Peyer's patch (tissue), 4 donors: ENCODE data around the gene EPM2AIP1. TPM values are rescaled to one million over a fixed set of nuclear protein-coding genes. Genes with fewer than 3 reads are reported as not detected.

Experiments used
- DNase-seq, 3 donors: peaks; one replicate each; pipeline ENCODE4 v3.0.0-alpha.2; 2017 to 2019
- H3K27ac ChIP-seq, 4 donors: fragments of 200-600 bp; sonication (generic); one replicate each; pipeline ENCODE4 v1.5.1; 2016 to 2019
- H3K27me3 ChIP-seq, 2 donors: fragments of 200-600 bp; sonication (generic); one replicate each; pipeline ENCODE4 v1.5.1; 2019
- H3K36me3 ChIP-seq, 3 donors: fragments of 200-600 bp; sonication (generic); one replicate each; pipeline ENCODE4 v1.5.1; 2016 to 2019
- H3K4me1 ChIP-seq, 4 donors: fragments of 200-600 bp; sonication (generic); one replicate each; pipeline ENCODE4 v1.5.1; 2016 to 2019
- H3K4me3 ChIP-seq, 4 donors: fragments of 200-600 bp; sonication (generic); 1 replicate in 3 of 4; 2 replicates in 1 of 4; pipeline ENCODE4 v1.5.1; 2016 to 2019; ENCODE audit warnings: mild to moderate bottlenecking in 1 of 4
- H3K9me3 ChIP-seq, 4 donors: fragments of 200-600 bp; sonication (generic); one replicate each; pipeline ENCODE4 v1.5.1; 2016 to 2019; ENCODE audit warnings: mild to moderate bottlenecking in 1 of 4
- POLR2A ChIP-seq, 2 donors: fragments of 450-650 bp; IDR thresholded peaks; one replicate each; pipeline ENCODE4 v1.5.1; 2017; ENCODE audit warnings: antibody characterized with exemption in 2 of 2, mild to moderate bottlenecking in 2 of 2, moderate library complexity in 2 of 2
- total RNA-seq, 4 donors: library from RNA; depleted of rRNA; stranded (reverse); fragments of >200 nt; gene quantifications; one replicate each; pipeline ENCODE4 v1.1.0, GENCODE V29; 2016
- TF ChIP-seq, protein P1 (sequence below), 6 experiments: fragments of 450-650 bp in 4 of 6; fragments of 200-600 bp in 2 of 6; sonication (generic) in 1 of 6; IDR thresholded peaks; one replicate each; pipeline ENCODE4 v1.5.1; 2017 to 2019; ENCODE audit warnings: antibody characterized with exemption in 6 of 6, mild to moderate bottlenecking in 3 of 6, moderate library complexity in 1 of 6

EPM2AIP1 gene
- total RNA-seq, 4 donors from 2014 or later: 7.5 to 17.4 (median 10.6) TPM

- H3K4me3 ChIP-seq: no peak overlapping the region
Observed at GRCh38 chr3:37032961-37033360, 40.0 kb upstream of the EPM2AIP1 start.

GRCh38 chr3:37031096-37031682 lies 38.3 kb upstream of the EPM2AIP1 start:
- no peak for DNase-seq
- no peaks in the 10 kb centered on the region for H3K4me1 ChIP-seq
- H3K9me3 ChIP-seq: no peaks in the 10 kb centered on the region
- TF ChIP-seq POLR2A (IDR thresholded peaks at IDR 0.05): no peak
- TF ChIP-seq, protein P1, sequence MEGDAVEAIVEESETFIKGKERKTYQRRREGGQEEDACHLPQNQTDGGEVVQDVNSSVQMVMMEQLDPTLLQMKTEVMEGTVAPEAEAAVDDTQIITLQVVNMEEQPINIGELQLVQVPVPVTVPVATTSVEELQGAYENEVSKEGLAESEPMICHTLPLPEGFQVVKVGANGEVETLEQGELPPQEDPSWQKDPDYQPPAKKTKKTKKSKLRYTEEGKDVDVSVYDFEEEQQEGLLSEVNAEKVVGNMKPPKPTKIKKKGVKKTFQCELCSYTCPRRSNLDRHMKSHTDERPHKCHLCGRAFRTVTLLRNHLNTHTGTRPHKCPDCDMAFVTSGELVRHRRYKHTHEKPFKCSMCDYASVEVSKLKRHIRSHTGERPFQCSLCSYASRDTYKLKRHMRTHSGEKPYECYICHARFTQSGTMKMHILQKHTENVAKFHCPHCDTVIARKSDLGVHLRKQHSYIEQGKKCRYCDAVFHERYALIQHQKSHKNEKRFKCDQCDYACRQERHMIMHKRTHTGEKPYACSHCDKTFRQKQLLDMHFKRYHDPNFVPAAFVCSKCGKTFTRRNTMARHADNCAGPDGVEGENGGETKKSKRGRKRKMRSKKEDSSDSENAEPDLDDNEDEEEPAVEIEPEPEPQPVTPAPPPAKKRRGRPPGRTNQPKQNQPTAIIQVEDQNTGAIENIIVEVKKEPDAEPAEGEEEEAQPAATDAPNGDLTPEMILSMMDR (IDR thresholded peaks at IDR 0.05): no peak
- peaks cover 0 to 48% (median 0%) of the 10 kb centered on the region in 3 donors for H3K36me3 ChIP-seq
- no peak overlapping the region for H3K4me3 ChIP-seq
- H3K27ac ChIP-seq: peak overlapping the region in 1 of 4 donors; percentile 27
- no peaks in the 10 kb centered on the region for H3K27me3 ChIP-seq

More at GRCh38 chr3:37032961-37033360, 40.0 kb upstream of the EPM2AIP1 start:
- H3K36me3 ChIP-seq: peaks cover 0 to 36% (median 0%) of the 10 kb centered on the region in 3 donors
- TF ChIP-seq POLR2A (IDR thresholded peaks at IDR 0.05): no peak
- TF ChIP-seq, protein P1 (IDR thresholded peaks at IDR 0.05): no peak
- H3K4me1 ChIP-seq: no peaks in the 10 kb centered on the region
- no peak for DNase-seq
- peak overlapping the region in 1 of 4 donors; percentile 15 for H3K27ac ChIP-seq
- no peaks in the 10 kb centered on the region for H3K27me3 ChIP-seq
- no peaks in the 10 kb centered on the region for H3K9me3 ChIP-seq

DNA sequence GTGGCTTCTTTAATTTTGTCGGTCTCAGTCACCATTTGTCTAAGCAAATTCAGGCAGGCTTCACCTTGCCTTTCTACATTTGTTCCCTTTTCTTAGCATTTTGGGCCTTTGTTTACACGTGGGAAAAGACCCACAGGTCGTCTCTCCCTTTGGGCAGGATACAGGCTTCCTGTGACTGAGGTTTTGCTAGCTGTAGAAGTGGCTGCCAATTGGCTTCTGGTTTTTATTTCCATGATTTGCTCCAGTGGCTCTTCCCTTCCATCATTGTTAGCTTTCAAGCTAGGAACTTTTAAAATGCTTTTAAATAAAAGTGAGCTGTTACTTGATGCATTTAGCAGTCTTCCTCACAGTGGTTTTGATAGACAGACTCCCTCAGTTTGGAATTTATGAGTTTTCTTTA lies 37.7 kb upstream of the EPM2AIP1 start:
- H3K4me1 ChIP-seq: no peaks in the 10 kb centered on the region
- no peak overlapping the region for H3K4me3 ChIP-seq
- H3K9me3 ChIP-seq: no peaks in the 10 kb centered on the region
- TF ChIP-seq, protein P1 (IDR thresholded peaks at IDR 0.05): no peak
- no peak for TF ChIP-seq POLR2A (IDR thresholded peaks at IDR 0.05)
- peak overlapping the region in 1 of 4 donors; percentile 27 for H3K27ac ChIP-seq
- no peaks in the 10 kb centered on the region for H3K27me3 ChIP-seq
- peaks cover 0 to 48% (median 0%) of the 10 kb centered on the region in 3 donors for H3K36me3 ChIP-seq
- no peak for DNase-seq

DNA sequence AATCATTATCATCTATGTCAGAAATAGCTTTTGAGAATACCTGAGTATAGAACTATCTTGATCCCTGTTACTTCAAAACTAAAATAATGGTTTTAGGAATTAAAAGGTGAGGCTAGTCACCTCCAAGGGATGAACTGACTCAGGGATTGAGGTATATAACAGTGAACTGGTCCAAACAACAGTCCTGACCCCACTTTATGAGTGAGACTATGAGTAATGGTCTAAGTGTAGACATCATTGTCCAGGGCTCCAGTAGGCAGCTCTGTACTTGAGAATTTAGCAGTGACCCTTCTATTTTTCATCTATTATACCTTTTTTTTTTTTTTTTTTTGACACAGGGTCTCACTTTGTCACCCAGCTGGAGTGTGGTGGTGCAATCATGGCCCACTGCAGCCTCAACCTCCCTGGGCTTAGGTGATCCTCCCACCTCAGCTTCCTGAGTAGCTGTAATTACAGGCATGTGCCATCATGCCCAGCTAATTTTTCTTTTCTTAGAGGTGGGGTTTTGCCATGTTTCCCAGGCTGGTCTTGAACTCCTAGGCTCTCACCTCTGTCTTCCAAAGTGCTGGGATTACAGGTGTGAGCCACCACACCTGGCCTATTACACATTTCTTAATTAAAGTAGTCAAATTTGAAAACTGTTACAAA lies 36.7 kb upstream of the EPM2AIP1 start:
- DNase-seq: no peak
- peak overlapping the region in 1 of 4 donors; percentile 27 for H3K27ac ChIP-seq
- no peaks in the 10 kb centered on the region for H3K9me3 ChIP-seq
- TF ChIP-seq, protein P1 (IDR thresholded peaks at IDR 0.05): no peak
- no peak overlapping the region for H3K4me3 ChIP-seq
- H3K36me3 ChIP-seq: peaks cover 0 to 45% (median 0%) of the 10 kb centered on the region in 3 donors
- no peaks in the 10 kb centered on the region for H3K4me1 ChIP-seq
- H3K27me3 ChIP-seq: no peaks in the 10 kb centered on the region

DNA sequence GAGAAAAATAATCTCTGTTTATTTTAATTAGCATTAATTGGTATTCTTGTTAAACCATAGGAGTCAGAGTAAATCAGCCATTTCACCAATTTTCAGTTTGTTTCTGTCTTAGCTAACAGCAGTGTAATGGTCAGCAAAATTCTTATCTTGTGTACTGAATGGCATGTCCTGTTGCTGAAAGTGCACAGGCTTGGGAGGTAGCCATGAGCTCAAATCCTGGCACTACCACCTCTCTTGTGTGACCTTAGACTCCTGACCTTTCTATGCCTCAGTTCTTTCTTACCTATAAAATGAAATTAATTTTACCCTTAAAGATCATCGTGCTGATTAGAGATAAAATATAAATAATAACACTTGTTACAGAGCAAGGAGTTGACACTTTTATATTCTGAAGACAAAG lies 36.2 kb upstream of the EPM2AIP1 start:
- no peak for DNase-seq
- H3K4me1 ChIP-seq: no peaks in the 10 kb centered on the region
- TF ChIP-seq, protein P1 (IDR thresholded peaks at IDR 0.05): no peak
- TF ChIP-seq POLR2A (IDR thresholded peaks at IDR 0.05): no peak
- H3K27ac ChIP-seq: no peak overlapping the region
- H3K4me3 ChIP-seq: no peak overlapping the region
- peaks cover 0 to 45% (median 0%) of the 10 kb centered on the region in 3 donors for H3K36me3 ChIP-seq
- H3K9me3 ChIP-seq: no peaks in the 10 kb centered on the region
- no peaks in the 10 kb centered on the region for H3K27me3 ChIP-seq
